Measurements from ENCODE around the gene ASF1B.

ASF1B gene

GRCh38 chr19:14073925-14074838 lies 62.2 kb downstream of the ASF1B start:
- peak overlapping the region; percentile 62 for H3K4me3 ChIP-seq (ENCODE audit: low read depth, low read length)
- DNase-seq (ENCODE audit: low read depth): no peak
- TF ChIP-seq CTCF (IDR thresholded peaks at IDR 0.05; ENCODE audit: control insufficient read depth, extremely low read depth, insufficient read depth): no peak

- peak overlapping the region; percentile 62 for H3K4me3 ChIP-seq (ENCODE audit: low read depth, low read length)
- DNase-seq (ENCODE audit: low read depth): peak; percentile 47
- peak; percentile 76 for TF ChIP-seq CTCF (IDR thresholded peaks at IDR 0.05; ENCODE audit: control insufficient read depth, extremely low read depth, insufficient read depth)
Measured at GRCh38 chr19:14073261-14073924, 63.0 kb downstream of the ASF1B start.

GRCh38 chr19:14072535-14073260 lies 63.7 kb downstream of the ASF1B start, which contains the start of gene MISP3:
Gene MISP3 (plus strand): TSS chr19:14072786. CDS start chr19:14073310, 524 bp downstream.
- H3K4me3 ChIP-seq (ENCODE audit: low read depth, low read length): peak within 1 kb of the TSS; percentile 62
- no peak for TF ChIP-seq CTCF (IDR thresholded peaks at IDR 0.05; ENCODE audit: control insufficient read depth, extremely low read depth, insufficient read depth)
- no peak for DNase-seq (ENCODE audit: low read depth)

GRCh38 chr19:14070268-14071050 lies 65.9 kb downstream of the ASF1B start:
- DNase-seq (ENCODE audit: low read depth): no peak
- TF ChIP-seq CTCF (IDR thresholded peaks at IDR 0.05; ENCODE audit: control insufficient read depth, extremely low read depth, insufficient read depth): no peak
- H3K4me3 ChIP-seq (ENCODE audit: low read depth, low read length): no peak overlapping the region

Data from LNCaP clone FGC (cell line).